Measurements from ENCODE around the gene KRTAP29-1. TPM values are rescaled to one million over a fixed set of nuclear protein-coding genes. Genes with fewer than 3 reads are reported as not detected.

Gene KRTAP29-1
- total and polyA plus RNA-seq, 2 experiments from 2014 or later, result not detected

DNA sequence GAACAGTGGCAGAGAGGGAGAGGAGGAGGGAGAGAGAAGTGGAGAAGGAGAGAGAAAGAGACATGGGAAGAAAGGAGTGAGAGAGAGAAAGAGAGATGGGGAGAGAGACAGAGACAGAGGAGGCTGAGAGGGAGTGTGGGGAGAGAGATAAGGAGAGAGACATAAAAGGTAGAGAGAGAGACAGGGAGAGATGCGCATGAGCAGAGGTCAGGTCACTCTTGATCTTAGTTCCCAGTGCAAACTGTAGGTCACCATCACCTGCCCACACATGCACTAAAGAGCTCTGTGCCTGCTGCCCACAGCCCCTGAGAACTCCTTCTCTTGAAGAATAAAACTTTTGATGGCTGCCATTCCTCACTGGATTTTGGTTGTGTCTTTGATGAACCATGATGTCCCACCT is 33.1 kb upstream of the KRTAP29-1 start:
- DNase-seq (ENCODE audit: low spot score) (no peak), ATAC-seq (no peak)
- H3K4me1 ChIP-seq (ENCODE audit: insufficient read depth), result no peaks in the 10 kb centered on the region
- H3F3A ChIP-seq (replicated peaks; ENCODE audit: low read depth), result no peaks in the 10 kb centered on the region
- Mint-ChIP-seq H3K4me1 (no peaks in the 10 kb centered on the region), H3K36me3 (ENCODE audit: low read depth) (no peaks in the 10 kb centered on the region), H3K4me3 (no peak overlapping the region), H3K27ac (no peak overlapping the region), H3K27me3 (ENCODE audit: insufficient read depth, low read depth, poor library complexity) (peaks cover 5% of the 10 kb centered on the region), H3K9me3 (peaks cover 2% of the 10 kb centered on the region; the same call in 1 of the 3 replicates)
- H3K27ac ChIP-seq (ENCODE audit: low read depth), result no peak overlapping the region
- no peak overlapping the region for H3K4me2 ChIP-seq
- H4K20me1 ChIP-seq (replicated peaks; ENCODE audit: insufficient read depth), result no peaks in the 10 kb centered on the region
- no peak overlapping the region for H3K4me3 ChIP-seq
- no peak for TF ChIP-seq JUNB (IDR thresholded peaks at IDR 0.05; ENCODE audit: unreplicated experiment)
- TF ChIP-seq ZNF331 (CRISPR knock-in tag; IDR thresholded peaks at IDR 0.05; ENCODE audit: low read depth), result no peak
- TF ChIP-seq POLR2AphosphoS5 (IDR thresholded peaks at IDR 0.05; ENCODE audit: low read depth), result no peak
- TF ChIP-seq STAT1 (IDR thresholded peaks at IDR 0.05; ENCODE audit: unreplicated experiment), result no peak
- TF ChIP-seq ZNF462 (CRISPR knock-in tag; IDR thresholded peaks at IDR 0.05), result no peak
- no peak for TF ChIP-seq CREB1 (CRISPR knock-in tag; IDR thresholded peaks at IDR 0.05; ENCODE audit: low read depth)
- no peaks in the 10 kb centered on the region for H3K27me3 ChIP-seq (ENCODE audit: insufficient read depth)
- H3K36me3 ChIP-seq (ENCODE audit: insufficient read depth), result no peaks in the 10 kb centered on the region
- no peaks in the 10 kb centered on the region; the same call in 1 of the 2 replicates for H3K9me2 ChIP-seq (ENCODE audit: insufficient read depth)
- no peak overlapping the region for H2AFZ ChIP-seq
- no peaks in the 10 kb centered on the region for H3K79me2 ChIP-seq (replicated peaks; ENCODE audit: insufficient read depth)
